Naive thymus-derived CD4-positive, alpha-beta T cell (primary cell): Measurements from ENCODE around the gene LYZL4. TPM values are rescaled to one million over a fixed set of nuclear protein-coding genes. Genes with fewer than 3 reads are reported as not detected.

Source experiments
- ATAC-seq: fragments of 150-1000 bp; cut with Tn5 transposase; 2 replicates; pipeline ENCODE4 v1.10.0; 2021; ENCODE audit warnings: mild to moderate bottlenecking, moderate library complexity
- CTCF ChIA-PET: fragments of 350-600 bp; sonication (Branson Sonifier 250); formaldehyde crosslinking; loops from one replicate; lab custom pipeline; 2021; ENCODE audit warnings: antibody characterized with exemption; lab: Charles Lee
- POLR2A ChIA-PET: fragments of 350-600 bp; sonication (Branson Sonifier 250); formaldehyde crosslinking; loops from one replicate; lab custom pipeline; 2021; ENCODE audit warnings: antibody characterized with exemption, inconsistent platforms; lab: Charles Lee
- DNase-seq, 9 donors: peaks; one replicate each; pipeline versions ENCODE4 v3.0.0 to v3.0.0-alpha.2; 2020 to 2022; ENCODE audit warnings: mixed read lengths in 1 of 9
- H3K27ac ChIP-seq: one replicate; pipeline ENCODE4 v1.7.0; 2013; ENCODE audit warnings: mild to moderate bottlenecking, low read depth, low read length, moderate library complexity
- H3K27me3 ChIP-seq, 2 donors: one replicate each; pipeline ENCODE4 v1.7.0; 2013; ENCODE audit warnings: low read length in 2 of 2, mild to moderate bottlenecking in 2 of 2, moderate library complexity in 2 of 2; ENCODE audit not compliant: control insufficient read depth in 2 of 2, insufficient read depth in 2 of 2
- H3K36me3 ChIP-seq, 3 experiments: 1 replicate in 2 of 3; 2 replicates in 1 of 3; pipeline ENCODE4 v1.7.0; 2013; ENCODE audit warnings: low read length in 3 of 3, mild to moderate bottlenecking in 3 of 3, moderate library complexity in 1 of 3; ENCODE audit not compliant: insufficient read depth in 3 of 3, control insufficient read depth in 2 of 3
- H3K4me1 ChIP-seq, 2 donors: one replicate each; pipeline ENCODE4 v1.7.0; 2013; ENCODE audit warnings: low read length in 2 of 2, mild to moderate bottlenecking in 2 of 2, moderate library complexity in 1 of 2; ENCODE audit not compliant: control insufficient read depth in 2 of 2, insufficient read depth in 2 of 2
- H3K4me3 ChIP-seq: 2 replicates; pipeline ENCODE4 v1.7.0; 2013; ENCODE audit warnings: mild to moderate bottlenecking, low read length
- H3K9me3 ChIP-seq, 3 experiments: 1 replicate in 2 of 3; 2 replicates in 1 of 3; pipeline ENCODE4 v1.7.0; 2013; ENCODE audit warnings: low read length in 3 of 3; ENCODE audit not compliant: control insufficient read depth in 2 of 3
- H3K27ac Mint-ChIP-seq, 9 donors: one replicate each; pipeline ENCODE4 v1.8.0; 2020 to 2022; ENCODE audit warnings: mixed read lengths in 9 of 9, mild to moderate bottlenecking in 8 of 9, moderate library complexity in 5 of 9, inconsistent platforms in 2 of 9
- H3K27me3 Mint-ChIP-seq, 5 donors: one replicate each; pipeline ENCODE4 v1.8.0; 2021 to 2022; ENCODE audit warnings: mixed read lengths in 5 of 5, mild to moderate bottlenecking in 1 of 5
- H3K36me3 Mint-ChIP-seq, 5 donors: one replicate each; pipeline ENCODE4 v1.8.0; 2020 to 2022; ENCODE audit warnings: mixed read lengths in 5 of 5, mild to moderate bottlenecking in 3 of 5, inconsistent platforms in 1 of 5
- H3K4me1 Mint-ChIP-seq, 7 donors: one replicate each; pipeline ENCODE4 v1.8.0; 2020 to 2022; ENCODE audit warnings: mixed read lengths in 7 of 7, mild to moderate bottlenecking in 3 of 7, inconsistent platforms in 1 of 7
- H3K4me3 Mint-ChIP-seq, 10 donors: one replicate each; pipeline ENCODE4 v1.8.0; 2020 to 2022; ENCODE audit warnings: mild to moderate bottlenecking in 10 of 10, mixed read lengths in 10 of 10, moderate library complexity in 6 of 10, inconsistent platforms in 2 of 10
- H3K9me3 Mint-ChIP-seq, 11 donors: one replicate each; pipeline ENCODE4 v1.8.0; 2020 to 2022; ENCODE audit warnings: mixed read lengths in 11 of 11, mild to moderate bottlenecking in 4 of 11, inconsistent platforms in 1 of 11, moderate library complexity in 1 of 11
- intact Hi-C, 2 donors: fragments of 100-400 bp; cut with micrococcal nuclease; formaldehyde crosslinking; loops; one replicate each; pipeline ENCODE4 v1.15.1; 2023
- polyA plus RNA-seq, 2 donors: library from polyadenylated mRNA; unstranded; fragments of 300-500 nt; fragmentation: Illumina TruSeq; gene quantifications; one replicate each; pipeline ENCODE4 v1.2.3, GENCODE V29; 2021
- total RNA-seq, 6 experiments: library from RNA in 5 of 6; stranded (reverse) in 5 of 6; gene quantifications; 1 replicate in 5 of 6; 2 replicates in 1 of 6; pipeline ENCODE4 v1.2.3 and lab custom pipeline; 2021 to 2026

The LYZL4 gene
- total and polyA plus RNA-seq, 7 experiments from 2014 or later: not detected

GRCh38 chr3:42402394-42403096 is 7.9 kb downstream of the LYZL4 start:
- peaks cover 0 to 5% (median 0%) of the 10 kb centered on the region in 5 donors for H3K27me3 Mint-ChIP-seq
- H3K4me1 Mint-ChIP-seq: peaks cover 0 to 9% (median 0%) of the 10 kb centered on the region in 7 donors
- H3K27me3 ChIP-seq: no peaks in the 10 kb centered on the region
- no peak for ATAC-seq
- POLR2A ChIA-PET: interaction anchor here (0.6 kb wide), 1 partner anchor 50 kb away, joined by 3 read pairs; no protein-coding TSS in a partner anchor
- intact Hi-C loops: loop anchor here in 1 of 2 donors (2.0 kb wide), 1 partner anchor 56 kb away; no protein-coding TSS in a partner anchor
- H3K27ac ChIP-seq: no peak overlapping the region
- H3K4me3 ChIP-seq: no peak overlapping the region
- DNase-seq: no peak
- H3K9me3 Mint-ChIP-seq: peaks cover 0 to 10% (median 0%) of the 10 kb centered on the region in 11 donors
- H3K36me3 Mint-ChIP-seq: peaks cover 0 to 7% (median 0%) of the 10 kb centered on the region in 5 donors
- CTCF ChIA-PET: interaction anchor here (0.7 kb wide), 2 partner anchors 33 to 240 kb away, joined by 3 to 4 read pairs; no protein-coding TSS in a partner anchor
- H3K4me3 Mint-ChIP-seq: no peak overlapping the region
- no peaks in the 10 kb centered on the region for H3K9me3 ChIP-seq
- no peak overlapping the region for H3K27ac Mint-ChIP-seq
- no peaks in the 10 kb centered on the region for H3K4me1 ChIP-seq
- no peaks in the 10 kb centered on the region for H3K36me3 ChIP-seq

- POLR2A ChIA-PET: interaction anchor here (0.6 kb wide), 1 partner anchor 10 kb away, joined by 3 read pairs; no protein-coding TSS in a partner anchor
- H3K9me3 ChIP-seq: no peaks in the 10 kb centered on the region
- H3K4me3 ChIP-seq: no peak overlapping the region
- no peak overlapping the region for H3K27ac ChIP-seq
- peaks cover 0 to 8% (median 0%) of the 10 kb centered on the region in 5 donors for H3K27me3 Mint-ChIP-seq
- no peaks in the 10 kb centered on the region for H3K36me3 ChIP-seq
- CTCF ChIA-PET: interaction anchor here (0.7 kb wide), 1 partner anchor 10 kb away, joined by 3 read pairs; no protein-coding TSS in a partner anchor
- no peaks in the 10 kb centered on the region for H3K27me3 ChIP-seq
- peaks cover 0 to 12% (median 0%) of the 10 kb centered on the region in 7 donors for H3K4me1 Mint-ChIP-seq
- H3K4me3 Mint-ChIP-seq: no peak overlapping the region
- intact Hi-C loops: no loop called here
- DNase-seq (no peak), ATAC-seq (no peak)
- no peaks in the 10 kb centered on the region for H3K4me1 ChIP-seq
- no peak overlapping the region for H3K27ac Mint-ChIP-seq
- H3K9me3 Mint-ChIP-seq: peaks cover 0 to 10% (median 0%) of the 10 kb centered on the region in 11 donors
- peaks cover 0 to 7% (median 0%) of the 10 kb centered on the region in 5 donors for H3K36me3 Mint-ChIP-seq
These were observed 12.3 kb downstream of the LYZL4 start for GRCh38 chr3:42398080-42398479.

- peak overlapping the region in 1 of 9 donors; percentile 11 for H3K27ac Mint-ChIP-seq
- H3K9me3 Mint-ChIP-seq: peaks cover 0 to 10% (median 0%) of the 10 kb centered on the region in 11 donors
- Histone ChIP-seq H3K27me3 (no peaks in the 10 kb centered on the region), H3K9me3 (no peaks in the 10 kb centered on the region), H3K4me1 (no peaks in the 10 kb centered on the region), H3K36me3 (no peaks in the 10 kb centered on the region), H3K27ac (no peak overlapping the region), H3K4me3 (no peak overlapping the region)
- intact Hi-C loops: no loop called here
- H3K27me3 Mint-ChIP-seq: peaks cover 0 to 8% (median 0%) of the 10 kb centered on the region in 5 donors
- H3K4me3 Mint-ChIP-seq: no peak overlapping the region
- ChIA-PET POLR2A (interaction anchor here (0.6 kb wide), 1 partner anchor 10 kb away, joined by 3 read pairs; no protein-coding TSS in a partner anchor), CTCF (interaction anchor here (0.7 kb wide), 1 partner anchor 9 kb away, joined by 3 read pairs; no protein-coding TSS in a partner anchor)
- no peak for DNase-seq
- H3K4me1 Mint-ChIP-seq: peaks cover 0 to 15% (median 0%) of the 10 kb centered on the region in 7 donors
- ATAC-seq: no peak
- peaks cover 0 to 7% (median 0%) of the 10 kb centered on the region in 5 donors for H3K36me3 Mint-ChIP-seq
These were observed 12.8 kb downstream of the LYZL4 start for GRCh38 chr3:42397644-42398043.

GRCh38 chr3:42394579-42395288 is 15.7 kb downstream of the LYZL4 start:
- H3K4me3 Mint-ChIP-seq: no peak overlapping the region
- CTCF ChIA-PET: interaction anchor here (0.6 kb wide), 1 partner anchor 414 kb away, joined by 3 read pairs; no protein-coding TSS in a partner anchor

GRCh38 chr3:42387802-42388651 is 22.4 kb downstream of the LYZL4 start:
- Mint-ChIP-seq H3K36me3 (peaks cover 0 to 3% (median 0%) of the 10 kb centered on the region in 5 donors), H3K9me3 (peaks cover 0 to 5% (median 0%) of the 10 kb centered on the region in 11 donors), H3K27ac (peak overlapping the region; percentile 65 to 99 (median 96)), H3K4me3 (peak overlapping the region; percentile 33 to 86 (median 72)), H3K4me1 (peaks cover 19 to 57% (median 24%) of the 10 kb centered on the region in 7 donors), H3K27me3 (peaks cover 0 to 10% (median 0%) of the 10 kb centered on the region in 5 donors)
- POLR2A ChIA-PET: interaction anchor here (0.8 to 2.8 kb wide), 6 partner anchors 10 to 62 kb away, joined by 3 to 15 read pairs (median 4); no protein-coding TSS in a partner anchor
- Histone ChIP-seq H3K27me3 (no peaks in the 10 kb centered on the region), H3K36me3 (no peaks in the 10 kb centered on the region), H3K4me1 (peaks cover 0 to 28% of the 10 kb centered on the region in 2 donors), H3K4me3 (no peak overlapping the region), H3K9me3 (no peaks in the 10 kb centered on the region), H3K27ac (peak overlapping the region; percentile 59)
- CTCF ChIA-PET: interaction anchor here (0.8 to 1.5 kb wide), 7 partner anchors 10 to 115 kb away, joined by 3 to 5 read pairs (median 3); partner anchors contain the start of gene VIPR1
- ATAC-seq (peak; percentile 78), DNase-seq (peak in 7 of 9 donors; percentile 33 to 72 (median 48))
- intact Hi-C loops: loop anchor here in 1 of 2 donors (1.0 to 5.0 kb wide), 3 partner anchors 39 to 54 kb away; no protein-coding TSS in a partner anchor

More at GRCh38 chr3:42394579-42395288, 15.7 kb downstream of the LYZL4 start:
- Histone ChIP-seq H3K27ac (no peak overlapping the region), H3K4me1 (no peaks in the 10 kb centered on the region), H3K9me3 (no peaks in the 10 kb centered on the region), H3K27me3 (no peaks in the 10 kb centered on the region), H3K4me3 (no peak overlapping the region), H3K36me3 (no peaks in the 10 kb centered on the region)
- intact Hi-C loops: no loop called here
- Mint-ChIP-seq H3K36me3 (peaks cover 0 to 3% (median 0%) of the 10 kb centered on the region in 5 donors), H3K27me3 (peaks cover 0 to 8% (median 0%) of the 10 kb centered on the region in 5 donors), H3K27ac (no peak overlapping the region), H3K9me3 (peaks cover 0 to 3% (median 0%) of the 10 kb centered on the region in 11 donors), H3K4me1 (peaks cover 0 to 24% (median 4%) of the 10 kb centered on the region in 7 donors)
- POLR2A ChIA-PET: no interaction called here
- DNase-seq (no peak), ATAC-seq (no peak)
